Omental fat pad (tissue), 4 donors: ENCODE data around the gene PEX5. TPM values are rescaled to one million over a fixed set of nuclear protein-coding genes. Genes with fewer than 3 reads are reported as not detected.
"Not testable (repeated sequence)": the region's sequence is repeated elsewhere in the genome, so short reads cannot be mapped to it uniquely, and the experiment has no call there.

Experiments used
- ATAC-seq: fragments of 150-250 bp; one replicate; pipeline ENCODE4 v1.9.1; 2016; ENCODE audit warnings: mild to moderate bottlenecking, moderate library complexity; ENCODE audit not compliant: low FRiP score
- DNase-seq: peaks from one replicate; pipeline ENCODE4 v3.0.0-alpha.2; 2019; ENCODE audit warnings: low spot score
- CTCF ChIP-seq, 3 donors: fragments of 450-650 bp; IDR thresholded peaks; one replicate each; pipeline ENCODE4 v1.5.1; 2016 to 2017; ENCODE audit warnings: antibody characterized with exemption in 3 of 3, mild to moderate bottlenecking in 3 of 3, moderate library complexity in 2 of 3
- total RNA-seq, 4 donors: library from RNA; depleted of rRNA; stranded (reverse); fragments of >200 nt; gene quantifications; one replicate each; pipeline ENCODE4 v1.1.0, GENCODE V29; 2016

PEX5 gene
- total RNA-seq, 4 donors from 2014 or later = 33.1 to 116 (median 91.6) TPM

DNA sequence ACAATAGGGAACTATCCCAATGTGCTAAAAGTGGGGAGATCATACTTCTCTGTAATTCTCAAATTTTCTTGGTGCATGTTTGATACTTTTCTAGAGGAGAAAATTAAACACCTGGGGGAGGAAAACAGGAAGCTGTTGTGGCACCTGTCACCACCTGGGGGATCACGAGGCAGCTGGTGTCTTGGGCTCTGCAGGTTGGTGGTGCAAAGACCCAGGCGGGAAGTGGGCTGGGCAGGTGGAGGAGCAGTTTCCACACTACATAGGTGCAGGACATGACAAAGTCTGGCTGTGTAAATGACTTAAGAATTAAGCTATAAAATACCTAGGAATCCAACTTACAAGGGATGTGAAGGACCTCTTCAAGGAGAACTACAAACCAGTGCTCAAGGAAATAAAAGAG lies 23.2 kb downstream of the PEX5 start:
- TF ChIP-seq CTCF (IDR thresholded peaks at IDR 0.05) = no peak
- no peak for ATAC-seq
- no peak for DNase-seq

- DNase-seq, ATAC-seq: not testable (repeated sequence)
These were observed 24.3 kb downstream of the PEX5 start for GRCh38 chr12:7213745-7214144.

- no peak for DNase-seq
- TF ChIP-seq CTCF (IDR thresholded peaks at IDR 0.05) = no peak
- no peak for ATAC-seq
These were observed 28.1 kb downstream of the PEX5 start for GRCh38 chr12:7217475-7218069.

GRCh38 chr12:7219599-7220243 lies 30.2 kb downstream of the PEX5 start:
- DNase-seq (peak; percentile 46), ATAC-seq (no peak)
- peak in 2 of 3 donors; percentile 47 to 52 for TF ChIP-seq CTCF (IDR thresholded peaks at IDR 0.05)

DNA sequence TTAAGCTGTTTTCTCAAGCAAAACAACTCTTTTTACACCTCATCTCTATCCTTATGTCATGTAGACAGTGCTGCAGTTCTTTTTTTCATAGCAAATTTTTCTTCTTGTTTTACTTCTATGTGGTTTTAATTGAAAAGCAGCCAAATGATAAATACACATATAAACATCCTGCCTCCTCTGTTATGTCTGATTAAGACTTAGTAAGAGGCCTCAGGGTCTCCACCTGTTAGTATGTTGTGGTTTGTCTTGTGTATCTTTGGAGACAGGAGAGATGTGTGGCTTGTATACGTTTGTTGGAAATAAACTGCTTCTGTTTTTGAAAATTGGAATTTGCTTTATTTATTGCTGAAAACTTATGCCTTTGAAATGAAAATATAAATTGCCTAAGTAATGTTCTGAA lies 32.0 kb downstream of the PEX5 start:
- TF ChIP-seq CTCF (IDR thresholded peaks at IDR 0.05) = no peak
- DNase-seq (no peak), ATAC-seq (no peak)

GRCh38 chr12:7229741-7230140 lies 40.3 kb downstream of the PEX5 start:
- ATAC-seq (no peak), DNase-seq (no peak)
- TF ChIP-seq CTCF (IDR thresholded peaks at IDR 0.05) = no peak

DNA sequence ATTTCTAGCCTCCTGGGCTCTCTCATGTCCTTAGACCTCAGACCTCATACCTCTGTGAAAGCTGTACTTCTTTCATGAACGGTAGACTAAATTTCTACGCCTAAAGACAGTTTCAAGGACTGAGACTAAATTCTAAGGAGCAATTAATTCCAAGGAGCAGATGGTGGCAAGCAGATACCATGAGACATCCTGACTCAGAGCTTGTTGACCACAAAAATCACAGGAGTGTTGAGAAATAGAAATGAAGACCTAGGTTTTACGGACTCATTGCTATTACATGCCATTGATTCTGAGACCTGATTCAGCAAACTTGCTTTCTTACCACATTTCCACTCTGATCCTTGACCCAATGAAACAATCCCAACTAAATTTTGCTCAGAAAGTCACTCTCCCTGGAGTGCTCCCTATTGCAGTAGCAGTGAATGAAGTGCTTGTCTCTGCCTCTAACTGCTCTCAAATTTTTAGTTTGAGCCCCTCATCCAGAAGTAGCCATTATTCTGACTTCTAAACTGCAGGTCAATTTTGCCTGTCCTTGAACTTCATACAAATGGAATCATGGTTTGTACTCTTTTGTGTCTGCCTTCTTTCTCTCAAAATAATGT lies 52.0 kb downstream of the PEX5 start:
- ATAC-seq = no peak
- no peak for DNase-seq
- no peak for TF ChIP-seq CTCF (IDR thresholded peaks at IDR 0.05)
